Lung microvascular endothelial cell (primary cell): ENCODE results near the gene PNISR. TPM values are rescaled to one million over a fixed set of nuclear protein-coding genes. Genes with fewer than 3 reads are reported as not detected.

Source experiments
- total RNA-seq: library from RNA; depleted of rRNA; stranded (reverse); fragments of >200 nt; gene quantifications from 2 replicates; pipeline ENCODE4 v1.2.1, GENCODE V29; 2014

Gene PNISR
- total RNA-seq, 1 donor from 2014 or later, result 35.3 TPM

Other genes with a start within 250 kb of the PNISR start
- gene FAXC, start 75.6 kb downstream of the PNISR start, total RNA-seq, result 0.20 and 1.3 TPM in 2 replicates
- 2.4 and 4.4 TPM in 2 replicates for gene COQ3, start 31.1 kb downstream of the PNISR start, total RNA-seq
- gene USP45, start 90.1 kb upstream of the PNISR start, total RNA-seq, result 8.3 and 10.7 TPM in 2 replicates
- 39.5 and 76.3 TPM in 2 replicates for gene CCNC, start 143.4 kb upstream of the PNISR start, total RNA-seq
- not detected in 2 replicates for gene PRDM13, start 181.5 kb upstream of the PNISR start, total RNA-seq